A673 (cell line): Measurements from ENCODE around the gene DRD1.
A peak's percentile ranks its signal among the peaks of the same experiment; 100 is the strongest.

Source experiments
- EZH2 ChIP-seq: fragments of 200-600 bp; sonication (generic); IDR thresholded peaks from 2 replicates; pipeline ENCODE4 v1.6.1; 2017; ENCODE audit warnings: borderline replicate concordance, low read depth, mild to moderate bottlenecking, mixed read lengths, antibody characterized with exemption, low read length; ENCODE audit not compliant: poor library complexity, severe bottlenecking
- TF ChIP-seq, protein P1 (sequence below): fragments of 300-800, 200-600 bp; sonication (generic); conservative IDR thresholded peaks from 2 replicates; pipeline ENCODE4 v1.5.1; 2017; ENCODE audit warnings: low read depth, mild to moderate bottlenecking, antibody characterized with exemption, low read length, moderate library complexity, mixed read lengths

DNA sequence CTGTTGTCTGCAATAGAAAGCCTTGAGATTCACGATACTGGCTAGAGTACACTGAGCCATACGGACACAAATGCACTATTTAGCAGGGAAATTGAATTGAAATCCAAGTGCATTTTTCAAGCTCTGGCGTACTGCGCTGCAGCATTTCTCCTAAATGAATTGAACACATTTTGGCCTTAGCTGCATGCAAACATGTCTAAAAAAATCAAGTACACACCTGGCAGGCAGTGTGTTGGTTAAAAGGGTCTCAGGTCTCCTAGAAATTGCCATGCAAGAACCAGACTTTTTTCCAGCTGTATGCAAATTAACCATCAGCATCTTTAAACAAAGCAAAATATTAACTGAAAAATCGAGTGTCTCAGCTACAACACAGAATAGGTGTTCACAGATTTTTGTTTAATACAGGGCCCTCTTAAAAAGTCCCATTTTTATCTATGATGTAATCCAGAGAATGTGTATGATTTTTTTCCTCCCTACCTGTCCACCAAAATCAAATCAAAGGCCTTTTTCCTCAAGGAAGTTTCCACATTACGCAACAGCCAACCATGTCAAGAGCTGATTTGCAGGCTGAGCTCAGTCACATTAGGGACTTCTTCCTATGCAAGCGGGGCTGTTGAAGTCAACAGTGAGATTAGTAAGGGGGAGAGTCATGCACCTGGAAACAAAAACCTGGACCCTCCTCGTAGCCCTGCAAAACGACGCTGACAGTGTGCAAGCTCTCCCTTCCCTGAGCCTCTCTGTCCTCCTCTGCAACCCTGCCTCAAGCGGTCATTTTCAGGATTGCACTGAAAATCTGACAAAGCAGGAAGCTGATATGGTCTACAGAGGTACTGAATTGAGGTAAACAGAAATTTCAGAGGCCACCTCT, 20.3 kb upstream of the DRD1 start:
- TF ChIP-seq, protein P1, sequence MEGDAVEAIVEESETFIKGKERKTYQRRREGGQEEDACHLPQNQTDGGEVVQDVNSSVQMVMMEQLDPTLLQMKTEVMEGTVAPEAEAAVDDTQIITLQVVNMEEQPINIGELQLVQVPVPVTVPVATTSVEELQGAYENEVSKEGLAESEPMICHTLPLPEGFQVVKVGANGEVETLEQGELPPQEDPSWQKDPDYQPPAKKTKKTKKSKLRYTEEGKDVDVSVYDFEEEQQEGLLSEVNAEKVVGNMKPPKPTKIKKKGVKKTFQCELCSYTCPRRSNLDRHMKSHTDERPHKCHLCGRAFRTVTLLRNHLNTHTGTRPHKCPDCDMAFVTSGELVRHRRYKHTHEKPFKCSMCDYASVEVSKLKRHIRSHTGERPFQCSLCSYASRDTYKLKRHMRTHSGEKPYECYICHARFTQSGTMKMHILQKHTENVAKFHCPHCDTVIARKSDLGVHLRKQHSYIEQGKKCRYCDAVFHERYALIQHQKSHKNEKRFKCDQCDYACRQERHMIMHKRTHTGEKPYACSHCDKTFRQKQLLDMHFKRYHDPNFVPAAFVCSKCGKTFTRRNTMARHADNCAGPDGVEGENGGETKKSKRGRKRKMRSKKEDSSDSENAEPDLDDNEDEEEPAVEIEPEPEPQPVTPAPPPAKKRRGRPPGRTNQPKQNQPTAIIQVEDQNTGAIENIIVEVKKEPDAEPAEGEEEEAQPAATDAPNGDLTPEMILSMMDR, result peak; percentile 65
- no peak for TF ChIP-seq EZH2
